PC-9 (cell line): ENCODE results near the gene TXNDC2. TPM values are rescaled to one million over a fixed set of nuclear protein-coding genes. Genes with fewer than 3 reads are reported as not detected.
A peak's percentile ranks its signal among the peaks of the same experiment; 100 is the strongest.
"Not testable (repeated sequence)": the region's sequence is repeated elsewhere in the genome, so short reads cannot be mapped to it uniquely, and the experiment has no call there.

Source experiments
- BruUV-seq: library from RNA; stranded (reverse); fragments of 400-500 nt; replicated peaks from 2 replicates; lab custom pipeline; 2021; lab: Mats Ljungman, UMichigan
- CTCF ChIA-PET: fragments of 300-600 bp; sonication (Branson Sonifier 250); formaldehyde crosslinking; loops from one replicate; lab custom pipeline; 2022; ENCODE audit warnings: antibody characterized with exemption; lab: Charles Lee
- POLR2A ChIA-PET: fragments of 300-600 bp; sonication (Branson Sonifier 250); formaldehyde crosslinking; loops from one replicate; lab custom pipeline; 2022; ENCODE audit warnings: antibody characterized with exemption; ENCODE audit not compliant: unreplicated experiment; lab: Charles Lee
- DNase-seq, 2 experiments: peaks; one replicate each; pipeline versions ENCODE4 v3.0.0 to v3.0.0-alpha.2; 2015 to 2022; ENCODE audit warnings: mixed read lengths in 1 of 2
- H2AFZ ChIP-seq: fragments of 200-600 bp; sonication (generic); 2 replicates; pipeline ENCODE4 v1.8.1; 2017; ENCODE audit warnings: antibody characterized with exemption
- H3F3A ChIP-seq: fragments of 200-600 bp; sonication (generic); 2 replicates; pipeline ENCODE4 v1.8.1; 2017; ENCODE audit warnings: antibody characterized with exemption, mild to moderate bottlenecking, low read depth; ENCODE audit not compliant: insufficient read depth
- H3K27ac ChIP-seq: fragments of 200-600 bp; sonication (generic); 2 replicates; pipeline ENCODE4 v1.6.1; 2016; ENCODE audit warnings: mixed run types
- H3K27me3 ChIP-seq: fragments of 200-600 bp; sonication (generic); 2 replicates; pipeline ENCODE4 v1.6.1; 2016; ENCODE audit warnings: low read depth, mixed run types; ENCODE audit not compliant: insufficient read depth
- H3K36me3 ChIP-seq: fragments of 200-600 bp; sonication (generic); 2 replicates; pipeline ENCODE4 v1.6.1; 2016; ENCODE audit warnings: low read depth, mixed run types
- H3K4me1 ChIP-seq: fragments of 200-600 bp; sonication (generic); replicated peaks from 2 replicates; pipeline ENCODE4 v1.6.1; 2016; ENCODE audit warnings: mixed run types; ENCODE audit not compliant: insufficient read depth
- H3K4me2 ChIP-seq: fragments of 200-600 bp; sonication (generic); 2 replicates; pipeline ENCODE4 v1.6.1; 2017; ENCODE audit warnings: mixed run types
- H3K4me3 ChIP-seq: fragments of 200-600 bp; sonication (generic); 2 replicates; pipeline ENCODE4 v1.6.1; 2016; ENCODE audit warnings: mixed run types
- H3K79me2 ChIP-seq: fragments of 200-600 bp; sonication (generic); 2 replicates; pipeline ENCODE4 v1.6.1; 2017; ENCODE audit warnings: low read depth, mixed run types
- H3K9me2 ChIP-seq: fragments of 200-600 bp; sonication (generic); 2 replicates; pipeline ENCODE4 v1.8.1; 2017; ENCODE audit warnings: mild to moderate bottlenecking; ENCODE audit not compliant: insufficient read depth
- H3K9me3 ChIP-seq: fragments of 200-600 bp; sonication (generic); 2 replicates; pipeline ENCODE4 v1.8.1; 2016; ENCODE audit warnings: low read depth; ENCODE audit not compliant: insufficient read depth
- H4K20me1 ChIP-seq: fragments of 200-600 bp; sonication (generic); 2 replicates; pipeline ENCODE4 v1.8.1; 2017; ENCODE audit not compliant: insufficient read depth
- EZH2 ChIP-seq: fragments of 200-600 bp; sonication (generic); IDR thresholded peaks from 2 replicates; pipeline ENCODE4 v1.8.0; 2017; ENCODE audit warnings: antibody characterized with exemption, low read depth
- intact Hi-C: fragments of 100-400 bp; cut with micrococcal nuclease; formaldehyde crosslinking; loops from one replicate; pipeline ENCODE4 v1.10.0; 2022; ENCODE audit not compliant: unreplicated experiment
- total RNA-seq: library from RNA; stranded (reverse); gene quantifications from 2 replicates; pipeline ENCODE4 v1.2.3, GENCODE V29; 2021
- TF ChIP-seq, protein P1 (sequence below): fragments of 200-600 bp; sonication (generic); conservative IDR thresholded peaks from 2 replicates; pipeline ENCODE4 v1.6.1; 2017; ENCODE audit warnings: mixed run types, antibody characterized with exemption, mild to moderate bottlenecking, moderate library complexity

TXNDC2 gene
- total RNA-seq, 1 experiment from 2014 or later, result 0.11 TPM

DNA sequence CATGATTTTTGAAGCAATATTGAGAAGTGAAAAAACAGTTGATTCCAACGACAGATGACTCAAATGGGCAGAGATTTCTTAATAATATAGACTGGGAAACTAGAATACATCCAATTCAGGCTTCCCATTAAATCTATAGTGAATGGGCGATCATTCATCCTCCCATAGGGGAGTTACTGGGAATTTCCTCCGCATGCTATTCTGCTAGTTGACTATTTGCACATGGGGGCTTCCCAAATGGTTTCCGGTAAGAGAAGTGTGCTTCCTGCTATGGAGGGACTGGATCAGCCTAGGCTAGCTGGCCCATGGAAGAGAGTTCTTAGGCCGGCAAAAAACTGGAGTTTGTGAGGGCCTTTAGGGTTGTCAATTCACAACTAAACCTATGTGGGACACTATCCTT is 25.5 kb downstream of the TXNDC2 start:
- intact Hi-C loops, result loop anchor here (5.0 to 10.0 kb wide), 2 partner anchors 296 to 1946 kb away; partner anchors contain the start of gene PPP4R1
- Histone ChIP-seq H3F3A (peaks cover 14% of the 10 kb centered on the region), H3K27ac (no peak overlapping the region), H3K4me1 (peaks cover 14% of the 10 kb centered on the region), H3K79me2 (peaks cover 20% of the 10 kb centered on the region), H3K36me3 (no peaks in the 10 kb centered on the region), H4K20me1 (peaks cover 13% of the 10 kb centered on the region), H3K4me3 (no peak overlapping the region), H3K9me3 (no peaks in the 10 kb centered on the region), H2AFZ (no peak overlapping the region), H3K27me3 (no peaks in the 10 kb centered on the region), H3K4me2 (no peak overlapping the region), H3K9me2 (no peaks in the 10 kb centered on the region)
- no peak for DNase-seq
- ChIA-PET POLR2A (no interaction called here), CTCF (no interaction called here)
- TF ChIP-seq EZH2, result no peak
- TF ChIP-seq, protein P1, sequence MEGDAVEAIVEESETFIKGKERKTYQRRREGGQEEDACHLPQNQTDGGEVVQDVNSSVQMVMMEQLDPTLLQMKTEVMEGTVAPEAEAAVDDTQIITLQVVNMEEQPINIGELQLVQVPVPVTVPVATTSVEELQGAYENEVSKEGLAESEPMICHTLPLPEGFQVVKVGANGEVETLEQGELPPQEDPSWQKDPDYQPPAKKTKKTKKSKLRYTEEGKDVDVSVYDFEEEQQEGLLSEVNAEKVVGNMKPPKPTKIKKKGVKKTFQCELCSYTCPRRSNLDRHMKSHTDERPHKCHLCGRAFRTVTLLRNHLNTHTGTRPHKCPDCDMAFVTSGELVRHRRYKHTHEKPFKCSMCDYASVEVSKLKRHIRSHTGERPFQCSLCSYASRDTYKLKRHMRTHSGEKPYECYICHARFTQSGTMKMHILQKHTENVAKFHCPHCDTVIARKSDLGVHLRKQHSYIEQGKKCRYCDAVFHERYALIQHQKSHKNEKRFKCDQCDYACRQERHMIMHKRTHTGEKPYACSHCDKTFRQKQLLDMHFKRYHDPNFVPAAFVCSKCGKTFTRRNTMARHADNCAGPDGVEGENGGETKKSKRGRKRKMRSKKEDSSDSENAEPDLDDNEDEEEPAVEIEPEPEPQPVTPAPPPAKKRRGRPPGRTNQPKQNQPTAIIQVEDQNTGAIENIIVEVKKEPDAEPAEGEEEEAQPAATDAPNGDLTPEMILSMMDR, result no peak
- no TSS peak for BruUV-seq

DNA sequence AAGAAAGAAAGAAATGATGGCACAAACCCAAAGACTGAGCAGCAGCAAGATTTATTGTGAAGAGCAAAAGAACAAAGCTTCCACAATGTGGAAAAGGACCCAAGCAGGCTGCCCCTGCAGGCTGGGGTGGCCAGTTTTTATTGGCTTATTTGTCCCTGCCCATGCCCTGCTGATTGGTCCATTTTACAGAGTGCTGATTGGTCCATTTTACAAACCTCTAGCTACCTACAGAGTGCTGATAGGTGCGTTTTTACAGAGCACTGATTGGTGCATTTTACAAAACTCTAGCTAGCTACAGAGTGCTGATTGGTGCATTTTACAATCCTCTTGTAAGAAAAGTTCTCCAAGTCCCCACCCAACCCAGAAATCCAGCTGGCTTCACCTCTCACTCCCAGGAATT is 26.5 kb downstream of the TXNDC2 start:
- peaks cover 23% of the 10 kb centered on the region for H4K20me1 ChIP-seq
- H3F3A ChIP-seq, result peaks cover 14% of the 10 kb centered on the region
- H3K9me3 ChIP-seq, H3K9me2 ChIP-seq, H3K27me3 ChIP-seq, H3K36me3 ChIP-seq, DNase-seq, H3K4me3 ChIP-seq, H2AFZ ChIP-seq, BruUV-seq, CTCF ChIA-PET: not testable (repeated sequence)
- H3K27ac ChIP-seq, result peak overlapping the region; percentile 90; the same call in 1 of the 2 replicates
- H3K4me1 ChIP-seq, result peaks cover 25% of the 10 kb centered on the region
- 0 out of 2 replicates have a peak overlapping the region, but pooled peaks have one; percentile 79 for H3K4me2 ChIP-seq
- POLR2A ChIA-PET, result interaction anchor here (0.7 kb wide), 1 partner anchor 13 kb away, joined by 18 read pairs; no protein-coding TSS in a partner anchor
- H3K79me2 ChIP-seq, result peaks cover 31% of the 10 kb centered on the region
- intact Hi-C loops, result loop anchor here (5.0 to 10.0 kb wide), 2 partner anchors 297 to 1945 kb away; partner anchors contain the start of gene PPP4R1

DNA sequence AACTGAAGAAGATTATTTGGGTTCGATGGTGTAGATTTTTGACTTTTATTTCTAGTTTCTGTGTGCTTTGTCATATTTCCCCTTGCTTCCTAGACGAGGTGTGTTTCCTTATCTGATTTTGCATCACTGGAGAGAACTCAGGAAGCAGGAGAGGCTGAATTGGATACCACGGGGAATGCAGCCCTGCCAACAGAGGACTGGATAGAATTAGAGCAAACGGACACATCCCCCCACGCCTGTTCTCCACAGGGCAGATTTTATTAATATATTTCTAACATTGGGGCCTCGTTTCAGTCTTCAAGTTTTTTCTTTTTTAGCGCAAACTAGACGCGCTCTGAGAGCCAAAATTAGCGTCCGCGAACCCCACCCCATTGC is 27.4 kb downstream of the TXNDC2 start:
- no peaks in the 10 kb centered on the region for H3K9me2 ChIP-seq
- H3K4me1 ChIP-seq, result peaks cover 33% of the 10 kb centered on the region
- peak overlapping the region; percentile 73 for H2AFZ ChIP-seq
- H3F3A ChIP-seq, result peaks cover 14% of the 10 kb centered on the region
- H3K4me3 ChIP-seq, result peak overlapping the region; percentile 76; the same call in 1 of the 2 replicates
- no peaks in the 10 kb centered on the region for H3K9me3 ChIP-seq
- peaks cover 40% of the 10 kb centered on the region for H3K79me2 ChIP-seq
- POLR2A ChIA-PET, result interaction anchor here (0.5 to 1.4 kb wide), 8 partner anchors 14 to 294 kb away, joined by 3 to 17 read pairs (median 7); no protein-coding TSS in a partner anchor
- peak in 1 of 2 experiments; percentile 50 for DNase-seq
- BruUV-seq, result TSS peak; percentile 61
- H3K4me2 ChIP-seq, result peak overlapping the region; percentile 79
- no peaks in the 10 kb centered on the region for H3K36me3 ChIP-seq
- H4K20me1 ChIP-seq, result peaks cover 32% of the 10 kb centered on the region
- intact Hi-C loops, result loop anchor here (1.0 to 10.0 kb wide), 3 partner anchors 36 to 1944 kb away; partner anchors contain the start of gene PPP4R1
- CTCF ChIA-PET, result no interaction called here
- no peaks in the 10 kb centered on the region for H3K27me3 ChIP-seq
- no peak for TF ChIP-seq EZH2
- TF ChIP-seq, protein P1, result no peak
- peak overlapping the region; percentile 90 for H3K27ac ChIP-seq
